IPS-NIHi7 (cell line): ENCODE measurements around the gene RAD51B.

Experiments used
- DNase-seq: peaks from one replicate; pipeline ENCODE4 v3.0.0; 2012; ENCODE audit warnings: mixed read lengths; ENCODE audit errors: extremely low spot score

Gene RAD51B

GRCh38 chr14:68551045-68551683 lies 731.6 kb downstream of the RAD51B start:
- no peak for DNase-seq

GRCh38 chr14:68552075-68552474 lies 732.5 kb downstream of the RAD51B start:
- no peak for DNase-seq

GRCh38 chr14:68552602-68553001 lies 733.0 kb downstream of the RAD51B start:
- no peak for DNase-seq

GRCh38 chr14:68553311-68553710 lies 733.7 kb downstream of the RAD51B start:
- DNase-seq: no peak

- no peak for DNase-seq
These were observed 734.7 kb downstream of the RAD51B start for GRCh38 chr14:68554231-68554630.

GRCh38 chr14:68556253-68556652 lies 736.7 kb downstream of the RAD51B start:
- no peak for DNase-seq

- DNase-seq: no peak
These were observed 738.1 kb downstream of the RAD51B start for GRCh38 chr14:68557648-68558047.

- DNase-seq: no peak
These were observed 738.5 kb downstream of the RAD51B start for GRCh38 chr14:68558096-68558495.

GRCh38 chr14:68559949-68560348 lies 740.4 kb downstream of the RAD51B start:
- no peak for DNase-seq

GRCh38 chr14:68561531-68562007 lies 742.0 kb downstream of the RAD51B start:
- DNase-seq: no peak

GRCh38 chr14:68562911-68563250 lies 743.3 kb downstream of the RAD51B start:
- DNase-seq: no peak

- no peak for DNase-seq
These were observed 743.9 kb downstream of the RAD51B start for GRCh38 chr14:68563251-68564131.

GRCh38 chr14:68564191-68564825 lies 744.7 kb downstream of the RAD51B start:
- DNase-seq: no peak

- DNase-seq: peak; percentile 58
These were observed 745.5 kb downstream of the RAD51B start for GRCh38 chr14:68564826-68565759.

- no peak for DNase-seq
These were observed 746.5 kb downstream of the RAD51B start for GRCh38 chr14:68566075-68566474.

GRCh38 chr14:68568907-68569897 lies 749.6 kb downstream of the RAD51B start:
- no peak for DNase-seq

GRCh38 chr14:68569970-68570409 lies 750.4 kb downstream of the RAD51B start:
- DNase-seq: no peak

GRCh38 chr14:68571114-68571591 lies 751.6 kb downstream of the RAD51B start:
- no peak for DNase-seq

- DNase-seq: no peak
These were observed 752.4 kb downstream of the RAD51B start for GRCh38 chr14:68571928-68572525.

GRCh38 chr14:68573126-68573525 lies 753.5 kb downstream of the RAD51B start:
- DNase-seq: no peak
